Spleen (tissue), 11 donors: Measurements from ENCODE around the gene MEGF8. TPM values are rescaled to one million over a fixed set of nuclear protein-coding genes. Genes with fewer than 3 reads are reported as not detected.

ENCODE experiments used
- DNase-seq: peaks from one replicate; pipeline ENCODE4 v3.0.0-alpha.2; 2020
- H3K27ac ChIP-seq, 8 donors: fragments of 200-600 bp; sonication (generic) in 7 of 8; 1 replicate in 4 of 8; 2 replicates in 4 of 8; pipeline versions ENCODE4 v1.5.0 to v1.8.0; 2016 to 2021; ENCODE audit warnings: inconsistent platforms in 4 of 8, mild to moderate bottlenecking in 4 of 8, moderate library complexity in 1 of 8
- H3K27me3 ChIP-seq, 7 donors: fragments of 200-600 bp; sonication (generic) in 6 of 7; replicated peaks in 1 of 7; 1 replicate in 4 of 7; 2 replicates in 3 of 7; pipeline versions ENCODE4 v1.5.0 to v1.8.0; 2016 to 2021; ENCODE audit warnings: inconsistent platforms in 3 of 7, mild to moderate bottlenecking in 1 of 7
- H3K36me3 ChIP-seq, 6 donors: fragments of 200-600 bp; sonication (generic) in 5 of 6; 1 replicate in 4 of 6; 2 replicates in 2 of 6; pipeline versions ENCODE4 v1.5.0 to v1.8.0; 2016 to 2021; ENCODE audit warnings: inconsistent platforms in 2 of 6
- H3K4me1 ChIP-seq, 6 donors: fragments of 200-600 bp; sonication (generic) in 5 of 6; 1 replicate in 3 of 6; 2 replicates in 3 of 6; pipeline versions ENCODE4 v1.5.0 to v1.8.0; 2016 to 2021; ENCODE audit warnings: inconsistent platforms in 3 of 6
- H3K4me3 ChIP-seq, 8 donors: fragments of 200-600 bp; sonication (generic) in 7 of 8; 1 replicate in 4 of 8; 2 replicates in 4 of 8; pipeline versions ENCODE4 v1.5.0 to v1.8.0; 2016 to 2021; ENCODE audit warnings: inconsistent platforms in 4 of 8, mild to moderate bottlenecking in 4 of 8, moderate library complexity in 2 of 8
- H3K9me3 ChIP-seq, 8 donors: fragments of 200-600 bp; sonication (generic) in 7 of 8; 1 replicate in 4 of 8; 2 replicates in 4 of 8; pipeline versions ENCODE4 v1.5.0 to v1.8.0; 2016 to 2021; ENCODE audit warnings: inconsistent platforms in 4 of 8
- CTCF ChIP-seq, 11 experiments: fragments of 200-600 bp in 7 of 11; fragments of 450-650 bp in 4 of 11; sonication (generic) in 4 of 11; IDR thresholded peaks in 8 of 11; conservative IDR thresholded peaks in 3 of 11; 1 replicate in 7 of 11; 2 replicates in 4 of 11; pipeline versions ENCODE4 v1.4.0 to v1.8.0; 2016 to 2021; ENCODE audit warnings: antibody characterized with exemption in 11 of 11, inconsistent platforms in 4 of 11, mild to moderate bottlenecking in 1 of 11
- POLR2A ChIP-seq, 3 donors: fragments of 450-650 bp; IDR thresholded peaks; one replicate each; pipeline ENCODE4 v1.5.1; 2017; ENCODE audit warnings: antibody characterized with exemption in 3 of 3, mild to moderate bottlenecking in 1 of 3
- POLR2AphosphoS5 ChIP-seq, 3 donors: sonication (generic); formaldehyde crosslinking; IDR thresholded peaks; one replicate each; pipeline ENCODE4 v1.5.1; 2017; ENCODE audit warnings: antibody characterized with exemption in 3 of 3
- WGBS, 5 donors: extraction: QIAGEN DNeasy Blood & Tissue Kit in 3 of 5; methylation state at CpG; one replicate each; pipeline versions ENCODE4 v1.1.5 to v1.1.7; 2013 to 2018; 5-methylcytosine and 5-hydroxymethylcytosine counted together
- intact Hi-C: fragments of 100-400 bp; cut with DNase I; formaldehyde crosslinking; loops from one replicate; pipeline ENCODE4 v1.15.0; 2023; ENCODE audit warnings: low total_unique reads
- polyA plus RNA-seq, 3 donors: library from polyadenylated mRNA; stranded (reverse); fragments of 200-250 nt; gene quantifications; one replicate each; pipeline ENCODE4 v1.2.1, GENCODE V29; 2013
- total RNA-seq, 7 donors: library from RNA; depleted of rRNA in 3 of 7; stranded (reverse); fragments of >200 nt in 3 of 7; fragmentation: NEBNext Ultra II Directional in 4 of 7; extraction: Animal tissue kit (Norgen Biotek cat#: 25700) in 4 of 7; gene quantifications; one replicate each; pipeline versions ENCODE4 v1.1.0 to v1.2.1, GENCODE V29; 2016 to 2021
- donor health status: healthy with polysubstance abuse.
- donor health status: DM: no; HTN: no; CAD: no; lungs with moderate emphysema.
- donor health status: DM: no; HTN: no; CAD: no.
- donor health status: Bipolar disorder and iron deficiency.
- donor health status: healthy.
- donor health status: DM: no; HTN: no; CAD: no.
- donor health status: DM: yes; HTN: yes; CAD: no.

Gene MEGF8
- total and polyA plus RNA-seq, 10 donors, result 2.3 to 26.2 (median 18.7) TPM

- Histone ChIP-seq H3K9me3 (no peaks in the 10 kb centered on the region), H3K4me3 (no peak overlapping the region), H3K27me3 (no peaks in the 10 kb centered on the region), H3K36me3 (peaks cover 0 to 92% (median 19%) of the 10 kb centered on the region in 6 donors), H3K27ac (no peak overlapping the region), H3K4me1 (peaks cover 0 to 11% (median 0%) of the 10 kb centered on the region in 6 donors)
- TF ChIP-seq POLR2A (IDR thresholded peaks at IDR 0.05) (no peak), POLR2AphosphoS5 (IDR thresholded peaks at IDR 0.05) (no peak), CTCF (IDR thresholded peaks at IDR 0.05 in 8 of 11, conservative IDR thresholded peaks at IDR 0.05 in 3 of 11) (no peak)
- DNase-seq, result no peak
- 92 to 98% (median 96%) methylated on average over 12 to 14 of the region's 14 CpGs for WGBS, 5 donors
- intact Hi-C loops, result no loop called here
Observed at GRCh38 chr19:42349378-42350107, 24.1 kb downstream of the MEGF8 start.

GRCh38 chr19:42350417-42350816 lies 25.0 kb downstream of the MEGF8 start:
- WGBS, 5 donors, result 85 to 94% (median 91%) methylated on average over 3 of the region's 3 CpGs
- Histone ChIP-seq H3K36me3 (peaks cover 0 to 92% (median 17%) of the 10 kb centered on the region in 6 donors), H3K27ac (no peak overlapping the region), H3K4me3 (no peak overlapping the region), H3K27me3 (no peaks in the 10 kb centered on the region), H3K4me1 (peaks cover 0 to 11% (median 0%) of the 10 kb centered on the region in 6 donors), H3K9me3 (no peaks in the 10 kb centered on the region)
- no peak for DNase-seq
- TF ChIP-seq CTCF (IDR thresholded peaks at IDR 0.05 in 8 of 11, conservative IDR thresholded peaks at IDR 0.05 in 3 of 11) (no peak), POLR2AphosphoS5 (IDR thresholded peaks at IDR 0.05) (no peak), POLR2A (IDR thresholded peaks at IDR 0.05) (no peak)
- intact Hi-C loops, result no loop called here

- no peak overlapping the region for H3K27ac ChIP-seq
- intact Hi-C loops, result no loop called here
- H3K9me3 ChIP-seq, result no peaks in the 10 kb centered on the region
- H3K27me3 ChIP-seq, result no peaks in the 10 kb centered on the region
- H3K36me3 ChIP-seq, result peaks cover 0 to 92% (median 21%) of the 10 kb centered on the region in 6 donors
- no peak overlapping the region for H3K4me3 ChIP-seq
- no peak for DNase-seq
- H3K4me1 ChIP-seq, result peaks cover 0 to 11% (median 0%) of the 10 kb centered on the region in 6 donors
- 81 to 93% (median 90%) methylated on average over 11 to 21 of the region's 21 CpGs for WGBS, 5 donors
- no peak for TF ChIP-seq CTCF (IDR thresholded peaks at IDR 0.05 in 8 of 11, conservative IDR thresholded peaks at IDR 0.05 in 3 of 11)
- TF ChIP-seq POLR2A (IDR thresholded peaks at IDR 0.05), result no peak
- TF ChIP-seq POLR2AphosphoS5 (IDR thresholded peaks at IDR 0.05), result no peak
Observed at GRCh38 chr19:42351079-42351735, 25.8 kb downstream of the MEGF8 start.
